H1 (cell line): ENCODE results near the gene MAPK8IP2. TPM values are rescaled to one million over a fixed set of nuclear protein-coding genes. Genes with fewer than 3 reads are reported as not detected.

Experiments
- CTCF ChIA-PET: fragments of 300-600 bp; sonication (Branson Sonifier 250); formaldehyde crosslinking; loops from one replicate; lab custom pipeline; 2021; ENCODE audit not compliant: partially characterized antibody; lab: Charles Lee
- POLR2A ChIA-PET: fragments of 300-600 bp; sonication (Branson Sonifier 250); formaldehyde crosslinking; loops from one replicate; lab custom pipeline; 2021; ENCODE audit warnings: inconsistent platforms; ENCODE audit not compliant: partially characterized antibody; lab: Charles Lee
- DNase-seq, 2 experiments: peaks; one replicate each; pipeline versions ENCODE4 v3.0.0 to v3.0.0-alpha.2; 2010 to 2022; ENCODE audit warnings: low spot score in 2 of 2, low read depth in 1 of 2, mixed read lengths in 1 of 2
- FAIRE-seq: peaks from 2 replicates; lab custom pipeline; 2011; peaks lifted over from hg19 to GRCh38; lab: Jason Lieb, UNC
- H2AFZ ChIP-seq: 2 replicates; pipeline ENCODE4 v1.8.1; 2012; ENCODE audit warnings: low read length, inconsistent platforms
- H2AK5ac ChIP-seq: 2 replicates; pipeline ENCODE4 v1.6.1; 2013; ENCODE audit warnings: low read depth, low read length
- H2BK120ac ChIP-seq: replicated peaks from 2 replicates; pipeline ENCODE3; 2013; ENCODE audit warnings: low read depth, low read length, inconsistent platforms
- H2BK12ac ChIP-seq: 2 replicates; pipeline ENCODE4 v1.6.1; 2013; ENCODE audit warnings: low read depth, low read length
- H2BK15ac ChIP-seq: 2 replicates; pipeline ENCODE4 v1.6.1; 2013; ENCODE audit warnings: low read length
- H2BK20ac ChIP-seq: 2 replicates; pipeline ENCODE4 v1.6.1; 2013; ENCODE audit warnings: low read length
- H2BK5ac ChIP-seq: 2 replicates; pipeline ENCODE4 v1.6.1; 2013; ENCODE audit warnings: low read depth, low read length
- H3K14ac ChIP-seq: 2 replicates; pipeline ENCODE4 v1.6.1; 2013; ENCODE audit warnings: inconsistent platforms; ENCODE audit not compliant: insufficient read length
- H3K18ac ChIP-seq: 2 replicates; pipeline ENCODE4 v1.6.1; 2013; ENCODE audit warnings: low read length; ENCODE audit errors: extremely low read depth
- H3K23ac ChIP-seq: 2 replicates; pipeline ENCODE4 v1.6.1; 2013; ENCODE audit warnings: inconsistent platforms; ENCODE audit not compliant: insufficient read length
- H3K23me2 ChIP-seq: 2 replicates; pipeline ENCODE4 v1.6.1; 2013; ENCODE audit warnings: low read depth, low read length
- H3K27ac ChIP-seq: 2 replicates; pipeline ENCODE4 v1.6.1; 2011; ENCODE audit warnings: low read depth, low read length, inconsistent platforms
- H3K27me3 ChIP-seq, 4 experiments: replicated peaks in 1 of 4; 1 replicate in 1 of 4; 2 replicates in 3 of 4; pipeline versions ENCODE4 v1.6.1 to v1.8.1; 2011 to 2013; ENCODE audit warnings: low read length in 3 of 4, mild to moderate bottlenecking in 3 of 4, inconsistent platforms in 2 of 4, mixed read lengths in 2 of 4, moderate library complexity in 1 of 4; ENCODE audit not compliant: control insufficient read depth in 3 of 4, insufficient read depth in 3 of 4; ENCODE audit errors: extremely low read depth in 1 of 4
- H3K36me3 ChIP-seq, 4 experiments: 2 replicates each; pipeline versions ENCODE4 v1.6.1 to v1.8.1; 2011 to 2013; ENCODE audit warnings: mild to moderate bottlenecking in 4 of 4, low read length in 3 of 4, moderate library complexity in 2 of 4, control low read depth in 1 of 4, inconsistent platforms in 1 of 4; ENCODE audit not compliant: insufficient read depth in 4 of 4, control insufficient read depth in 2 of 4
- H3K4ac ChIP-seq: replicated peaks from 2 replicates; pipeline ENCODE3; 2013; ENCODE audit warnings: low read length, low read depth, mixed read lengths, inconsistent platforms; ENCODE audit not compliant: insufficient read length
- H3K4me1 ChIP-seq, 4 experiments: replicated peaks in 1 of 4; 1 replicate in 1 of 4; 2 replicates in 3 of 4; pipeline versions ENCODE4 v1.6.1 to v1.8.1; 2011 to 2013; ENCODE audit warnings: low read length in 3 of 4, inconsistent platforms in 2 of 4, mixed read lengths in 1 of 4; ENCODE audit not compliant: insufficient read depth in 4 of 4, control insufficient read depth in 3 of 4
- H3K4me2 ChIP-seq, 2 experiments: 2 replicates each; pipeline versions ENCODE4 v1.6.1 to v1.8.1; 2011 to 2013; ENCODE audit warnings: low read depth in 2 of 2, low read length in 2 of 2, control low read depth in 1 of 2, inconsistent platforms in 1 of 2, mild to moderate bottlenecking in 1 of 2; ENCODE audit not compliant: insufficient read depth in 1 of 2
- H3K4me3 ChIP-seq, 4 experiments: fragments of 200-600, 300-600 bp in 1 of 4; sonication (generic), shearing (Covaris generic), sonication (Bioruptor Twin) in 1 of 4; 2 replicates each; pipeline versions ENCODE4 v1.5.1 to v1.8.1; 2011 to 2016; ENCODE audit warnings: low read length in 4 of 4, low read depth in 3 of 4, control low read depth in 2 of 4, inconsistent platforms in 2 of 4, mild to moderate bottlenecking in 2 of 4, mixed read lengths in 1 of 4, moderate library complexity in 1 of 4; ENCODE audit not compliant: insufficient read depth in 2 of 4; ENCODE audit errors: extremely low read depth in 1 of 4
- H3K56ac ChIP-seq: replicated peaks from 2 replicates; pipeline ENCODE3; 2013; ENCODE audit warnings: low read depth, mild to moderate bottlenecking, mixed read lengths, low read length, inconsistent platforms; ENCODE audit not compliant: insufficient read length
- H3K79me1 ChIP-seq: 2 replicates; pipeline ENCODE4 v1.6.1; 2013; ENCODE audit warnings: low read depth, low read length, control low read depth
- H3K79me2 ChIP-seq, 2 experiments: 2 replicates each; pipeline versions ENCODE4 v1.6.1 to v1.8.1; 2012 to 2013; ENCODE audit warnings: low read length in 2 of 2, mild to moderate bottlenecking in 2 of 2, inconsistent platforms in 1 of 2; ENCODE audit not compliant: insufficient read depth in 2 of 2, control insufficient read depth in 1 of 2
- H3K9ac ChIP-seq, 4 experiments: replicated peaks in 1 of 4; 1 replicate in 1 of 4; 2 replicates in 3 of 4; pipeline versions ENCODE4 v1.6.1 to v1.8.1; 2011 to 2013; ENCODE audit warnings: low read depth in 3 of 4, low read length in 3 of 4, control low read depth in 2 of 4, mild to moderate bottlenecking in 2 of 4, moderate library complexity in 2 of 4, inconsistent platforms in 1 of 4; ENCODE audit errors: extremely low read depth in 1 of 4
- H3K9me3 ChIP-seq, 2 experiments: 2 replicates each; pipeline versions ENCODE4 v1.6.1 to v1.8.1; 2012 to 2013; ENCODE audit warnings: mild to moderate bottlenecking in 2 of 2, moderate library complexity in 2 of 2, control low read depth in 1 of 2, inconsistent platforms in 1 of 2, low read depth in 1 of 2, low read length in 1 of 2, mixed read lengths in 1 of 2; ENCODE audit not compliant: insufficient read depth in 2 of 2
- H4K20me1 ChIP-seq, 2 experiments: replicated peaks in 1 of 2; 2 replicates each; pipeline versions ENCODE3 to v1.8.1; 2011 to 2013; ENCODE audit warnings: inconsistent platforms in 2 of 2, low read length in 2 of 2, mild to moderate bottlenecking in 1 of 2; ENCODE audit not compliant: insufficient read depth in 2 of 2, control insufficient read depth in 1 of 2
- H4K5ac ChIP-seq: 2 replicates; pipeline ENCODE4 v1.6.1; 2013; ENCODE audit warnings: low read length, low read depth, mixed read lengths, inconsistent platforms; ENCODE audit not compliant: insufficient read length
- H4K8ac ChIP-seq: 2 replicates; pipeline ENCODE4 v1.8.0; 2013; ENCODE audit warnings: mild to moderate bottlenecking, moderate library complexity, low read length, inconsistent platforms; ENCODE audit not compliant: insufficient read depth; ENCODE audit errors: extremely low read depth
- H4K91ac ChIP-seq: replicated peaks from 2 replicates; pipeline ENCODE3; 2013; ENCODE audit warnings: low read length, mixed read lengths, inconsistent platforms; ENCODE audit not compliant: insufficient read length
- BACH1 ChIP-seq: IDR thresholded peaks from 2 replicates; pipeline ENCODE4 v1.6.1; 2012; ENCODE audit warnings: low read length, improper control_type of control experiment
- BRCA1 ChIP-seq: IDR thresholded peaks from 2 replicates; pipeline ENCODE4 v1.6.1; 2012; ENCODE audit warnings: low read depth, low read length, improper control_type of control experiment
- CEBPB ChIP-seq: IDR thresholded peaks from 2 replicates; pipeline ENCODE4 v1.6.1; 2012; ENCODE audit warnings: low read depth, low read length
- CHD2 ChIP-seq: IDR thresholded peaks from 2 replicates; pipeline ENCODE4 v1.6.1; 2012; ENCODE audit warnings: low read length, improper control_type of control experiment
- CTBP2 ChIP-seq: IDR thresholded peaks from 2 replicates; pipeline ENCODE4 v1.7.0; 2011; ENCODE audit warnings: borderline replicate concordance, mild to moderate bottlenecking, moderate library complexity, mixed read lengths, low read length; ENCODE audit not compliant: insufficient read depth, insufficient read length
- HDAC2 ChIP-seq, 2 experiments: fragments of 300-600 bp in 1 of 2; sonication (generic) in 1 of 2; IDR thresholded peaks; 2 replicates each; pipeline ENCODE4 v1.6.1; 2011 to 2012; ENCODE audit warnings: low read depth in 2 of 2, low read length in 2 of 2, mild to moderate bottlenecking in 2 of 2, moderate library complexity in 2 of 2, borderline replicate concordance in 1 of 2, inconsistent platforms in 1 of 2
- HDAC6 ChIP-seq: IDR thresholded peaks from one replicate; pipeline ENCODE4 v1.7.1; 2012; ENCODE audit warnings: low read depth, mild to moderate bottlenecking, inconsistent platforms, low read length, moderate library complexity
- KDM1A ChIP-seq: fragments of 200-600, 300-600 bp; sonication (generic); IDR thresholded peaks from 2 replicates; pipeline ENCODE4 v1.7.1; 2016; ENCODE audit warnings: mild to moderate bottlenecking, low read length, borderline replicate concordance
- MAX ChIP-seq: IDR thresholded peaks from 2 replicates; pipeline ENCODE4 v1.6.1; 2012; ENCODE audit warnings: inconsistent platforms
- NRF1 ChIP-seq: IDR thresholded peaks from 2 replicates; pipeline ENCODE4 v1.6.1; 2011; ENCODE audit warnings: mild to moderate bottlenecking, low read depth, low read length, improper control_type of control experiment
- POLR2AphosphoS5 ChIP-seq: IDR thresholded peaks from 2 replicates; pipeline ENCODE4 v1.6.1; 2011; ENCODE audit warnings: low read depth, low read length
- SP4 ChIP-seq: IDR thresholded peaks from 2 replicates; pipeline ENCODE4 v1.6.1; 2012; ENCODE audit warnings: low read length, inconsistent platforms
- TAF7 ChIP-seq: optimal IDR thresholded peaks from 2 replicates; pipeline ENCODE3; 2011; ENCODE audit warnings: low read depth, mild to moderate bottlenecking, inconsistent platforms, low read length, moderate library complexity, borderline replicate concordance
- TCF12 ChIP-seq: IDR thresholded peaks from 2 replicates; pipeline ENCODE4 v1.6.1; 2011; ENCODE audit warnings: low read depth, mild to moderate bottlenecking, low read length
- WGBS, 2 experiments: shearing (Covaris generic) in 1 of 2; methylation state at CpG; one replicate each; pipeline versions ENCODE4 v1.1.6 to v1.1.7; 2013 to 2015; ENCODE audit warnings: low lambda C conversion rate in 2 of 2, mixed read lengths in 2 of 2, inconsistent platforms in 1 of 2, low coverage in 1 of 2, missing lambda C conversion rate in 1 of 2; ENCODE audit not compliant: insufficient replicate concordance in 2 of 2, insufficient coverage in 1 of 2, insufficient read length in 1 of 2; ENCODE audit errors: extremely low coverage in 1 of 2, missing lambda C conversion rate in 1 of 2; 5-methylcytosine and 5-hydroxymethylcytosine counted together
- polyA plus RNA-seq, 7 experiments: library from polyadenylated mRNA; depleted of rRNA in 3 of 7; stranded (reverse) in 5 of 7; unstranded in 2 of 7; fragments of >200 nt in 5 of 7; fragments of 200-250 nt in 2 of 7; gene quantifications; 1 replicate in 5 of 7; 2 replicates in 1 of 7; 4 replicates in 1 of 7; pipeline versions ENCODE4 v1.2.1 to v1.2.3, GENCODE V29; 2011 to 2013; ENCODE audit warnings: missing spikeins in 2 of 7, mixed read lengths in 2 of 7
- total RNA-seq: library from RNA; stranded (reverse); fragmentation: NEBNext Ultra II Directional; extraction: Animal tissue kit (Norgen Biotek cat#: 25700); gene quantifications from 2 replicates; pipeline ENCODE4 v1.2.1, GENCODE V29; 2021

MAPK8IP2 gene
- total and polyA plus RNA-seq, 2 of the 8 experiments (the other 6 are each of a cell fraction or from before 2014, with no cell fraction given): 1.5 to 5.5 TPM

GRCh38 chr22:50625131-50625567, 24.6 kb downstream of the MAPK8IP2 start:
- peaks cover 0 to 10% (median 7%) of the 10 kb centered on the region in 4 experiments; a peak in 4 of 7 replicates for H3K27me3 ChIP-seq
- H2BK5ac ChIP-seq: no peak overlapping the region
- no peak overlapping the region for H2AFZ ChIP-seq
- H3K23ac ChIP-seq: no peak overlapping the region
- no peak overlapping the region for H4K91ac ChIP-seq
- H3K79me2 ChIP-seq: no peaks in the 10 kb centered on the region
- no peak overlapping the region for H3K14ac ChIP-seq
- no peak overlapping the region for H3K9ac ChIP-seq
- POLR2A ChIA-PET: no interaction called here
- no peak overlapping the region for H3K4me3 ChIP-seq
- no peaks in the 10 kb centered on the region for H3K36me3 ChIP-seq
- DNase-seq: no peak
- H2AK5ac ChIP-seq: no peak overlapping the region
- no peak overlapping the region for H4K8ac ChIP-seq
- FAIRE-seq: no peak
- no peak overlapping the region for H2BK20ac ChIP-seq
- 79% methylated on average over 14 of the region's 14 CpGs; no CpG with 5 or more reads in 1 of the 2 experiments for WGBS, 2 experiments
- H3K18ac ChIP-seq: no peak overlapping the region
- no peak overlapping the region for H3K4me2 ChIP-seq
- H3K27ac ChIP-seq: no peak overlapping the region
- H3K4me1 ChIP-seq: peaks cover 0 to 16% (median 12%) of the 10 kb centered on the region in 4 experiments; a peak in 6 of 7 replicates
- peaks cover 13% of the 10 kb centered on the region for H3K23me2 ChIP-seq
- H2BK12ac ChIP-seq: no peak overlapping the region
- CTCF ChIA-PET: interaction anchor here (1.4 to 15.7 kb wide), 7 partner anchors 18 to 127 kb away, joined by 4 to 281 read pairs (median 6); no protein-coding TSS in a partner anchor
- no peak overlapping the region for H3K4ac ChIP-seq
- no peak overlapping the region for H4K5ac ChIP-seq
- no peak overlapping the region for H2BK120ac ChIP-seq
- no peak overlapping the region for H2BK15ac ChIP-seq
- H3K9me3 ChIP-seq: no peaks in the 10 kb centered on the region
- peaks cover 4% of the 10 kb centered on the region for H3K79me1 ChIP-seq
- H3K56ac ChIP-seq: no peak overlapping the region
- peaks cover 0 to 12% of the 10 kb centered on the region in 2 experiments for H4K20me1 ChIP-seq
- TF ChIP-seq BACH1 (no peak), HDAC6 (no peak), CTBP2 (no peak), BRCA1 (no peak), SP4 (no peak), HDAC2 (IDR thresholded peaks at IDR 0.05; ENCODE audit: borderline replicate concordance in 1 of 2, low read depth in 2 of 2, low read length in 2 of 2) (no peak), POLR2AphosphoS5 (no peak), KDM1A (no peak), TCF12 (no peak), CHD2 (no peak), CEBPB (no peak), NRF1 (no peak), MAX (no peak), TAF7 (no peak)
